Activated T-cell treated with anti-CD3 and anti-CD28 coated beads, Interleukin-2, amount 50 U/mL, for 1 hour (primary cell): ENCODE measurements around the gene SEMA7A.
"Not testable (repeated sequence)": the region's sequence is repeated elsewhere in the genome, so short reads cannot be mapped to it uniquely, and the experiment has no call there.

Experiments
- DNase-seq: peaks from one replicate; pipeline ENCODE4 v3.0.0-alpha.2; 2020

Gene SEMA7A, protein sequence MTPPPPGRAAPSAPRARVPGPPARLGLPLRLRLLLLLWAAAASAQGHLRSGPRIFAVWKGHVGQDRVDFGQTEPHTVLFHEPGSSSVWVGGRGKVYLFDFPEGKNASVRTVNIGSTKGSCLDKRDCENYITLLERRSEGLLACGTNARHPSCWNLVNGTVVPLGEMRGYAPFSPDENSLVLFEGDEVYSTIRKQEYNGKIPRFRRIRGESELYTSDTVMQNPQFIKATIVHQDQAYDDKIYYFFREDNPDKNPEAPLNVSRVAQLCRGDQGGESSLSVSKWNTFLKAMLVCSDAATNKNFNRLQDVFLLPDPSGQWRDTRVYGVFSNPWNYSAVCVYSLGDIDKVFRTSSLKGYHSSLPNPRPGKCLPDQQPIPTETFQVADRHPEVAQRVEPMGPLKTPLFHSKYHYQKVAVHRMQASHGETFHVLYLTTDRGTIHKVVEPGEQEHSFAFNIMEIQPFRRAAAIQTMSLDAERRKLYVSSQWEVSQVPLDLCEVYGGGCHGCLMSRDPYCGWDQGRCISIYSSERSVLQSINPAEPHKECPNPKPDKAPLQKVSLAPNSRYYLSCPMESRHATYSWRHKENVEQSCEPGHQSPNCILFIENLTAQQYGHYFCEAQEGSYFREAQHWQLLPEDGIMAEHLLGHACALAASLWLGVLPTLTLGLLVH

DNA sequence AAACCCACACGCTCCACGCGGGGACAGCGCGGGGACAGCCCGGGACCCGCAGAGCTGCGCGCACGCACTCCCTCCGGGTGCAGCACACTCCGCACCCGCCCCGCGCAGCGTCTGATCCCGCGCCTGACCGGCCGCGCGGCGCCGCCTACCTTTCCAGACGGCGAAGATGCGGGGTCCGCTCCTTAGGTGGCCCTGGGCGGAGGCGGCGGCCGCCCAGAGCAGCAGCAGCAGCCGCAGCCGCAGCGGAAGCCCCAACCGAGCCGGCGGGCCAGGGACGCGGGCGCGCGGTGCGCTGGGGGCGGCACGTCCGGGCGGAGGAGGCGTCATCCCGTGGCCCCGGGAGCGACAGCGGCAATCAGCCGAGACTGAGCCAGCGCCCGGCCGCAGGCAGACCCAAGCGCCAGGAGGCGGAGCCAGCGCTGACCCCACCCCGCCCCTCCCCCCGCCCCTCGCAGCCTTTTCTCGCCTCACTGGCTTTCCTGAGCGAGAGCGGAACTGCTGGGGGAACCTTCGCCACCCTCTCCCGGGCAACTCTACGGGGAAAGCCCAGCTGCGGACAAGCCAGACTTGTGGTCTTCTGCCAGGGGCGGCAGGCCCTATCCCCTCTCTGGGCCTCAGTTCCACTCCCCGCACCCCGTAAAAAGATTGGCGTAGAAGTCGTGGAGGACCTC is at the start of gene SEMA7A:
SEMA7A (minus strand) TSS at position 367 of the 671 bp plus-strand sequence; CDS start at position 327, 40 bp downstream.
- DNase-seq = peak; percentile 78

DNA sequence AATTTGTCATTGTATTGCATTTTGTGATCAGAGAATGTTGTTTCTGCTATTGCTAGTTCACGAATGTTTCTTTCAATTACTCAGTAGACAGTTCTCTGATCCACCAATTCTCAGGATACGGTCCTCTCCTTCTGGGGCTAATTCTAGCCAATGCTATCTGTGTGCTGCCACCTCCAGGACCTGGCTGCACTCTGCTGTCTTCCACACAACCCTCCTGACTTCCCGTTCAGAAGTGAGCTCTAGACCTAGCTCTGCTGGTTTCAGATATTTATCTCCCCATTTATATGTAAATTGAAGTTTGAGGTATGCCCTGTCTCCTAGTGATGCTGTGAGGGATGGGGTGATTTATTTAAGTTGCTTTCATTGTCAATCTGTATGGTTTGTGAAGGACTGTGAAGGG is 48.9 kb upstream of the SEMA7A start:
- DNase-seq = no peak

DNA sequence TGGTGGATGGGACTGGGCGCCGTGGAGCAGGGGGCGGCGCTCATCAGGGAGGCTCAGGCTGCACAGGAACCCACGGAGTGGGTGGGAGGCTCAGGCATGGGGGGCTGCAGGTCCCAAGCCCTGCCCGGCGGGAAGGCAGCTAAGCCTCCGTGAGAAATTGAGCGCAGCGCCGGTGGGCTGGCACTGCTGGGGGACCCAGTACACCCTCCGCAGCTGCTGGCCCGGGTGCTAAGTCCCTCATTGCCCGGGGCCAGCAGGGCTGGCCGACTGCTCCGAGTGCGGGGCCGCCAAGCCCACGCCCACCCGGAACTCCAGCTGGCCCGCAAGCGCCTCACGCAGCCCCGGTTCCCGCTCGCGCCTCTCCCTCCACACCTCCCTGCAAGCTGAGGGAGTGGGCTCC is 46.6 kb upstream of the SEMA7A start:
- DNase-seq = not testable (repeated sequence)

DNA sequence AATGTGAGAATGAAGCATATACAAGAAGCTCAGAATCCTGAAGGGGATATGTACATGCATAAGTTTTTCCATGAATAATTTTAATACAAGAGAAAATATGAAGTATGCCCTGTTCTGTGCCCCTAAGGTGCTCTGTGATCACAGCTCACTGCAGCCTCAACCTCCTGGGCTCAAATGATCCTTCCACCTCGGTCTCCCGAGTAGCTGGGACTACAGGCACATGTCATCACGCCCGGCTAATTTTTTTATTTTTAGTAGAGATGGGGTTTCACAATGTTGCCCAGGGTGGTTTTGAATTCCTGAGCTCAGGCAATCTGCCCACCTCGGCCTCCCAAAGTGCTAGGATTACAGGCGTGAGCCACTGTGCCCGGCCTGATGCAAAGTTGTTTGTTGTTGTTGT is 37.9 kb upstream of the SEMA7A start:
- not testable (repeated sequence) for DNase-seq

DNA sequence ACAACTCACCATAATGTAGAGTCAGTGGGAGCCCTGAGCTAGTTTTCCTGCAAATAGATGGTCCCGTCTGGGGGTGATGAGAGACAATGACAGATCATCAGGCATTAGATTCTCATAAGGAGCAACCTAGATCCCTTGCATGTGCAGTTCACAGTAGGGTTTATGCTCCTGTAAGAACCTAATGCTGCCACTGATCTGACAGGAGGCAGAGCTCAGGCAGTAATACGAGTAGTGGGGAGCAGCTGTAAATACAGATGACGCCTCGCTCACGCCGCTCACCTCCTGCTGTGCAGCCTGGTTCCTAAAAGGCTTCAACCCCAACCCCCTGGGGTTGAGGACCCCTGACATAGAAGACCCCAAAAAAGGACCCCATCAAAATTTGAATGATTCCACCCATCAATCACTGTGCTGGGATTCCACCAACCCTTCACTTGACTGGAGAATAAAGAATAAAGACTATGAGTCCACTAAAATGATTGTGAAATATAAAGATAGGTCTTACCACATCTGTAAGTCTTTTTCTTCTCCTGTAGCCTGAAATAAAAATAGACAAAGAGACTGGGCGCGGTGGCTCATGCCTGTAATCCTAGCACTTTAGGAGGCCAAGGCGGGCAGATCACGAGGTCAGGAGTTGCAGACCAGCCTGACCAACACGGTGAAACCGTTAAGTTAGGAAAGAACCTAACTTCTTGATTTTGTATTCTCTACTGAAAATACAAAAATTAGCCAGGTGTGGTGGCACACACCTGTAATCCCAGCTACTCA is 37.1 kb upstream of the SEMA7A start:
- no peak for DNase-seq

DNA sequence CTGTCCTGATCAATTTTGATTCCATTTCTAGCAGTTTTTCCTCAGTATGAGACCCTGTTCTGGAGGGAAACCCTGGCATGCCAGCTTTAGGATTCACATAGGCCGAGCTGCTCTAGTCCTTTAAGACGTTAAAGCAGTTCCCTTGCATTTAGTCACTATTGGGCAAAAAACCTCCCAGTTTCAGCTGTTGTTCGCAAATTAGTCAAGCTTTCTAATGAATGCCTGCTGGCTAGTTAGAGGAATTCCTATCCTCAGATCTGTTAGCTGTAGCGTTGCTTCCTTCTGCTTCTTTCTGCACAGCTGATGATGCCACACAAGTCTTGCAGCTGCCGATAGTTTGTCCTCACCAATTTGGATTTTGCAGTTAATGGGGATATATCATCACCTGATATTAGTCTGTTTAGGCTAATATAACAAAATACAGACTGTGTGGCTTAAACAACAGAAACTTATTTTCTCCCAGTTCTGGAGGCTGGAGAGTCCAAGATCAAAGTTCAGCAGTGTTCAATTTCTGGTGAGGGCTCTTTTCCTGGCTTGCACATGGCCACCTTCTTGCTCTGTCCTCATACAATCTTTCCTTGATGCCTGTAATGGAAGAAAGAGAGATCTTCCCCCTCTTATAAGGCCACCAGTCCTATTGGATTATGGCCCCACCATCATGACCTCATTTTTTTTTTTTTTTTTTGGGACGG is 34.7 kb upstream of the SEMA7A start:
- DNase-seq = no peak

DNA sequence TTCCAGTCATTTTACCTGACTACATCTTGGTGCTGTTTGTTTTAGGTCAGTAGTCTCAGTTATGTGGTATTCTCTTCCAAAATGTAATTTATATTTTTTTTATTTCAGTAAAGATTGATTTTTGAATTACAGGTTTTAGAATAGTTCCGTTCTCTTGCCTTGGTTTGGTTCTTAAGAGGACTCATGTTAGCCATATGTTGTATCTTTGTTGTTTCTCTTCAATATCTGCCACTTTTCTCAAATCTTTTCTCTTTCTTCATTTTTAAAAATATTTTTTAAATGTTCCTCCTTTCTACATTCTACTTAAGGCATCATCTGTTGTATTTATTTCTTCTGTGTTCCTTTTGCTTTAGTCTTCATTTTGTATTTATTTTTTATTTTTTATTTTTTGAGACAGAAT is 32.8 kb upstream of the SEMA7A start:
- no peak for DNase-seq

DNA sequence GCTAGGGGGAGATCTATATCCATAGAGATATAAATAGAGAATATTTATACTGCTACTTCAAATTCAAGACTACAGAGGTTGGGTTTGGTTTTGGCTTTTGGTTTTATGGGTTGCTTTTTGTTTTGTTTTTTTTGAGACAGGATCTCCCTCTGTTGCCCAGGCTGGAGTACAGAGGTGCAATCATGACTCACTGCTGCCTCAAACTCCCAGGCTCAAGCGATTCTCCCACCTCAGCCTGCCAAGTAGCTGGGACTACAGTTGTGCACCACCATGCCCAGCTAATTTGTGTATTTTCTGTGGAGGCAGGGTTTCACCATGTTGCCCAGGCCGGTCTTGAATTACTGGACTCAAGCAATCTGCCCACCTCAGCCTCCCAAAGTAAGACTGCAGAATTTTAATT is 31.1 kb upstream of the SEMA7A start:
- no peak for DNase-seq

DNA sequence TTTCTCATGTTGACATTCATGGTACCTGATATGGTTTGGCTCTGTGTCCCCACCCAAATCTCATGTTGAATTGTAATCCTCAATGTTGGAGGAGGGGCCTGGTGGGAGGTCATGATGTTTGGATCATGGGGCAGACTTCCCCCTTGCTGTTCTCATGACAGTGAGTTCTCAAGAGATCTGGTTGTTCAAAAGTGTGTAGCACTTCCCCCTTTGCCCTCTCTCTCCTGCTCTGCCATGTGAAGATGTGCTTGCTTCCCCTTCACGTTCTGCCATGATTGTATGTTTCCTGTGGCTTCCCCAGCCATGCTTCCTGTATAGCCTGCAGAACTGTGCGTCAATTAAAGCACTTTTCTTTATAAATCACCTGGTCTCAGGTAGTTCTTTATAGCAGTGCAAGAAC is 30.5 kb upstream of the SEMA7A start:
- no peak for DNase-seq

DNA sequence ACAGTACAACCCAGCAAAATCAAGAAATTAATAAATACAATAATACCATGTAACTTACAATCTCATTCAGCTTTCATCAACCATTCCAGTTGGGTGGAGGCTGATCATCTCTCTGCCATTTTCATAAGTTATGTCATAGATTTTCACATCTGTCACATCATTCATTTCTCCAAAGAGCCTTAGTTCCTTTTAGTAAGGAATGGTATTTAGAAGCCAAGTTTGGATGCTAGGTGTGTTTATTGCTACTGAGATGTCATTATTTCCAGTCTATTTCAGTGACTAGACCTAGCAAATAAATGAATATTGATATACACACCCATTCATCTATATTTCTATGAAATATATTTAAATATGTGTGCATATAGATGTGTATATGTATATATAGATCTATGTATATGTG is 29.9 kb upstream of the SEMA7A start:
- no peak for DNase-seq

DNA sequence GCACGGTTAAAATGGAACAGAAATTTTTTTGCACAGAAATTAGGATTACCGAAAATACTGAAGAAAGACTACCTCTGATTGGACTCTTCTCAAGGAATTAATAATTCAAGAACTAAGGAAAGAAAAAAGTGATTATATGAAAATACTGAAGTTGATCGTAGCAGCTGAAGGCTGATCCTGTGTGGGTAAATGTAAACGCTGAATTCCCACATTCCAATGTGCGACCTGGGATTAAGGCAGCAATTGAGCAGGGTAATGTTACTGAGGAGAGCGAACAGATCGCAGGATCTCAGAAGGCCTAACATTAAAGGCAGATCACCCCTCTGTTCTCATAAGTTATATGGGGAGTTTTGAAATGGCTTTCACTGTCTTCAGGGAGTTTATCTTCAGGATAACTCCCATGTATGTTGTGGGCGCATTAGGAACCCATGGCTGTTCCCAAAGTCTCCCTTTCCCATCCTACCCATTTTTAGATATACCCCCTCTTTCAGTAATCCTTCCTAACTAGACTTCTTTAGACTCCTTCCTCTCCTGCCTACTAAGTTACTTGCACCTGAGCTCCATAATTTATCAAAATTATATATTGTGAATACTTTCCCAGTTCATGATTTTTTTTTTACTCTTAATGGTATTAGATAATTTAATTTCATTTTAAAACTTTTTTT is 28.2 kb upstream of the SEMA7A start:
- no peak for DNase-seq

DNA sequence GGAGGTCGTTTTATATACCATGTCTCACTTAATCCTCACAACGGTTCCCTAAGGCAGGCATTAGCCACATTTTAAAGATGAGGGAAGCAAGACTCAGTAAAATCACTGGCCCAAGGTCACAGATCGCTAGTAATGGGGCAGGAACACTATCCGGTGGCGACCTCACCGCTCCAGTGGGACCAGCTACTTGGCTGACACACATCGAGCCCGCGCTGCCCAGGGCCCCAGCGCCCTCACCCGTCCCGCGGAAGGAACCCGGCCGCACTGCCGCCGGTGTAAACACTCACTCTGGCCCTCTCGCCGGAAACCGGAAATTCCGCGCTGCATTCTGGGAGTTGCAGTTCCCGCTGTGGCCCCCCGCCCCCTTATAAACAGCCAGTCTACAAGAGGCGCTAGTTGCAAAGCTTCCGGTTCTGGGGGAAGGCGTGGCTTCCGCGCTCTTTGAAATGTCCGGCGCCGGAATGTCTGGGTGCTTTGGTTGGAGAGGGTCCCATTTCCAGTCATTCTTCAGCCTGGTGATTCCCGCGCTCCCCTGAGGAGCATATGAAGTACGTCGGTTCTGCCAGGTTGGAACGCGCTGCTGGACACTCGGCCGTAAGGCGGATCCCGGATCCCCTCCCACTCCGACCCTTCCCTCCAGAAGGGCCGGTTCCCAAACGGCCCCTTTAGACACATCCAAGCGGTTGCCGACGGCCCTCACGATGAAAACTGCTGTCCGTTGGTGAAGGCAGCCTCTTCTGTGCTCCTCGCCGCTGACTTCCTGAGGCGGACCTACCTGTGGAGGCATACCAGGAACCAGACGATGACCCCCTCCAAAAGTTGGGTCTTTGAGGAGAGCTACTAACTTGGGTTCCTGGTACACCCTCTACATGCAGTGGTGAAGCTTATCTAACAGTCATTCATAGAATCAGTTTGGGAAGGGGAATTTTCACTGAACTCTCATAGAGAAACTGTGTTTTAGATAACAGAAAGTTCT is 27.4 kb upstream of the SEMA7A start, which contains the start of gene UBL7:
UBL7 (minus strand) TSS at position 290 of the 976 bp plus-strand sequence. CDS start 2,293 bp downstream, outside the sequence.
- peak; percentile 95 for DNase-seq

DNA sequence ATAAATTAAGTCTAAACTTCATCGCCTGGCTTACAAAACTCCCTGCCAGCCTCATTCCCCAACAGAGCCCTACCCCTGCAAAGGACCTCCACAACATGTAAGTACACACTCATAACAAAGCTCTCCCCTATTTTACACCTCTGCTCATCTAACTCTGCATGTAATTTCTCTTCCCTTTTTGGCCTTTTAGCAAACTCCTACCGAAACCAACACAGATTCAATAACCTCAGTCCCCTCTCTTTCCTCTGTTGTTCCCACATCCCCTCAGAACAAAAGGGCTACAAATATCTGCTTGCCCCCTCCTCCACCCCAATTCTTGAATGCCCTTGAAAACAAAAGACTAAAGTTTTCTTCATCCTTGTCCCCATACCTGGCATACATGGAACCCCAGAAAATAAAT is 26.5 kb upstream of the SEMA7A start:
- no peak for DNase-seq

DNA sequence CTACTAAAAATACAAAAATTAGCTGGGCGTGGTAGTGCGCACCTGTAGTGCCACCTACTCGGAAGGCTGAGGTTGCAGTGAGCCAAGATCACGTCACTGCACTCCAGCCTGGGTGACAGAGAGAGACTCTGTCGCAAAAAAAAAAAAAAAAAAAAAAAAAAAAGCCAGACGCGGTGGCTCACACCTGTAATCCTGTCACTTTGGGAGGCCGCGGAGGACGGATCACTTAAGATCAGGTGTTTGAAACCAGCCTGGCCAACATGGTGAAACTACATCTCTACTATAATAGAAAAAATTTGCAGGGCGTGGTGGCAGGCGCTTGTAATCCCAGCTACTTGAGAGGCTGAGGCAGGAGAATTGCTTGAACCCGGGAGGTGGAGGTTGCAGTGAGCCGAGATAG is 26.0 kb upstream of the SEMA7A start:
- not testable (repeated sequence) for DNase-seq

DNA sequence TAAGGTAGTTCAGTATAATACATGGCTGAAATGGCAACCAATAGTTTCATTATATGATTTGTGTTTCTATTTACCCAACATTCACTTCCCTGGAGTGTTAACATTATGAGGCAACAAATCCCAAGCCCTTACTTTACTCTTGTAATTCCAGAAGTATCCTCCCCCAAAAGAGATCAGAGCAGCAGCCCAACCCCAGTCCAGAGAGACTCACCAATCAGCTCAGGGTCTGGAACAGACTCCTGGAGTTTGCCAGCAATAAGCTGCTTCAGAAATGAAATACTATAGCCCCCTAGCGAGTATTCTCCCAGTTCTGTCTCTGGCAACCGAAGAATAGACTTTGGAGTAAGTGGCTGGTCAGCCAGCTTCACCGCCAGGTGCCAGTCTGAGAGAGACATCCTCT is 24.7 kb upstream of the SEMA7A start:
- DNase-seq = no peak

DNA sequence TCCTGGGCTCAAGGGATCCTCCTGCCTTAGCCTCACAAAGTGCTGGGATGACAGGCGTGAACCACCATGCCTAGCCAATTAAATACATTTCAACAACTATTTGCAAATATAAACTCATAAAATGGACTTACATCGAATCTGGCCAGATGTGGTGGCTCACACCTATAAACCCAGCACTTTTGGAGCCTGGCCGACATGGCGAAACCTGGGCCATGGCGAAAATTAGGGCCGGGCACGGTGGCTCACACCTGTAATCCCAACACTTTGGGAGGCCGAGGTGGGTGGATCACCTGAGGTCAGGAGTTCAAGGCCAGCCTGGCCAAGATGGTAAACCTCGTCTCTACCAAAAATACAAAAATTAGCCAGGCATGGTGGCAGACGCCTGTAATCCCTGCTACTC is 23.3 kb upstream of the SEMA7A start:
- not testable (repeated sequence) for DNase-seq

DNA sequence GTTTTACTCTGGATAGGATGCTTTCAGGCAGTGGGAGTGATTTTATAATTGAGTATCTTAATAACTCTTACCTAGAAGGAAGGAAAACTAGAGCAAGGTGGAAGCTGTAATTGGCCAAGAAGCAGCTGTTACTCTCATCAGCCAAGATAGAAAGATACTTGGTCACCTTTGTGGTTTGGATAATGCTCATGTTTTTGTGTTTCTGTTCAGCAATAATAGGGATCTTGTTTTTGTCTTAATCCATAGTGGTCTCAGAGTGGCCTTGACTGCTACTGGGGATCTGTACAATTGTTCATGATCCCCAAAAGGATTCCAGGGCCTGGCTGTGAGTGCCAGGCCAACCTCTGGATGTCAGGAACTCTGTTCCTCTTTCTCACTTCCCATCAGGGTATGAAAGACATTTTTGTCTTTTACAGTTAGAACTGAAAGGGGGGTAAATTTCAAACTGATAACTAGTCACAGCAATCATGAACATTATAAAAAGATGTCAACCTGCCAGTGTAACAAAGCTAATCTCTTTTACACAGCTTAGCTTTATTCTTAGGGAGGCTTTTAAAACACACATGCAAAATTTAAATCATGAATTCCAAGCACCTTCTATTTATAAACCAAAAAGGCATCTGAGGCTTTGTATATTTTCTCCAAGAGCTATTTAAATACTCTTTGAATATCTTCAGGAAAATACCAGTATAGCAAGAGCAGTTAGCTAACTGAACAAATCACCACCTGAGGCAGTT is 21.2 kb upstream of the SEMA7A start:
- no peak for DNase-seq

DNA sequence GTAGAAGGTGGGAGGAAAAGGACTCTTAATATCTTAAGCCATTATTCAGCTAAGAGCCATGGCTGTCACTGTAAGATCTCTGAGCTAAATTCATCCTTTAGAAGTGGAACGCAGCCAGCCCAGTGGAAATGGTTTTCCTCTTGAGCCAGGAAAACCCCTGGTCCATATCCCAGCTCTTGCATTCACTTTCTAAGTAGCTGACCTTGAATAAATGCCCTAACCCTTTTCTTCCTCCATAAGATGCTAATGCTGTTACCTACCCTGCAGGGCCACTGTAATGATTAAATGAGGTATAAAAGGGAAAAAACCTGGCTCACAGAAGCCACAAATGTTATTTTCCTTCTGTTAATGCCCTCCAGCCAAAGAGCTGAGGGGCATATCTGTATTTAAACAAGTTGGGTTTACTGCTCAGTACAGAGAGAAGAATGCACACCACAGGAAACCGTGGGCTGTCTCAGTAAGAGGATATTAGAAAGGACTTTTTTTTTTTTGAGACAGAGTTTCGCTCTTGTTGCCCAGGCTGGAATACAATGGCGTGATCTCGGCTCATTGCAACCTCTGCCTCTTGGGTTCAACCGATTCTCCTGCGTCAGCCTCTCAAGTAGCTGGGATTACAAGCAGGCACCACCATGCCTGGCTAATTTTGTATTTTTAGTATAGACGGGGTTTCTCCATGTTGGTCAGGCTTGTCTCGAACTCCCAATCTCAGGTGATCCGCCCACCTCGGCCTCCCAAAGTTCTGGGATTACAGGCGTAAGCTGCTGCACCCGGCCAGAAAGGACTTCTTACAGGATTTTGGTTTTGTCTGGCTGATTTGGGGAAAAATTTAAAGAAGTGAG is 20.4 kb upstream of the SEMA7A start:
- no peak for DNase-seq
